ENCODE results near the gene SHC1.
A peak's percentile ranks its signal among the peaks of the same experiment; 100 is the strongest.

The SHC1 gene

DNA sequence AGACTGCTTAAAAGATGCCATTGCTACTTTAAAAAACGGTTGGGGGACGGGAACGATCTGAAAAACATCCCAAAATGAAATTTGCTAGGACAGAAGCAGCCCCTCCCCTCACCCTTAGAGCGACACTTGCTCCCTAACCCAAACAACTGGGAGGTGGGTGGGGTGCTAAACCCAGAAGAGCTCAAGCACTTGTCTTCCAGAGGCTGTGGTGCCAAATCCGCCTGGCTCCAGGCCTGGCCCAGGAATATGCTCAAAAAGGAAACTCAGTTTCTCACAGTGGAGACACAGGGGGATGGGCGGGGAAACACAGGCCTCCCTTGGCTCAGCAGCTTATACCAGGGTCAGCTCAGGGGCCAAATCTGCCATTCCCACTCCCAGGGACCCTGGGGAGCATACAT is 14.0 kb downstream of the SHC1 start:
- DNase-seq (ENCODE audit: low read depth), result no peak

DNA sequence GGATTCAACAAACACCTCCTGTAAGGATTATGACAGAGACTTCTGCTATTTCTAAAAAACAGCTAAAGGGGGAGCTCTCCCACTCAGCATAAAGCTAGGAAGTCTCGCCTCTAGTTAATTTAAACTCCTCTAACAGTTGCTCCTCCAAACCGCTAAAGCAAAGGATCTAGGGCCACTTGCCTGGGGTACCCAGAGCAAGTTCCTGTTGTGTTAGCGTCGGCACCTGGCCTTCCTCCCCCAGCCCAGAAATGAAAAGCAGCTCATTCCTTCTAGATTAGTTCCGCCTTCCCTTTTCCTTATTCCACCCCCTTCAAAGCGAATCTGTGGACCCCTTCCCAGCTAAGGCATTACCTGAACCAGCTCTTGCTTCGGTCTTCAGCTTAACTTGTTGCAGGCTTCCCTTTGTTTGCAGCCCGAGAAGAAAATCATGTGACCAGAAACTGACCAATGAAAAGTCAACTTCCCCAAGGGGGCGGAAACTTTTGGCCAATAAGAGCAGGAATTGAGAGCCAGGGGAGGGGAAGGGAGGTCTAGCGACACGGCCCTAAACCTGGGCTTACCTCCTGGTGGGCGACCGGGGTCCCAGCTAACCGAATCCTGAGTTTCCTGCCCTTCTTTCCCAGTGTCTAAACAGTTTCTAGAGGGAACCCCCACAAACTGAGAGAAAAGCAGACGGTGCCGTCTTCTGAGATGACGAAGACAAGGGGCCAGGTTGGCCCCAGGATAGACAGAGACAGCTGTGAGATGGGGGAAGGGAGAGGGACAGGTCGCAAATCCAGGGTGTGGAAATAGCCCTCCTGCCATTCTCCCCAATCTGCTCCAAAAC is 14.6 kb downstream of the SHC1 start, which contains the start of gene PBXIP1:
PBXIP1 (minus strand) TSS at position 382 of the 826 bp plus-strand sequence. CDS start 2,378 bp downstream, outside the sequence.
- DNase-seq (ENCODE audit: low read depth), result peak; percentile 74

DNA sequence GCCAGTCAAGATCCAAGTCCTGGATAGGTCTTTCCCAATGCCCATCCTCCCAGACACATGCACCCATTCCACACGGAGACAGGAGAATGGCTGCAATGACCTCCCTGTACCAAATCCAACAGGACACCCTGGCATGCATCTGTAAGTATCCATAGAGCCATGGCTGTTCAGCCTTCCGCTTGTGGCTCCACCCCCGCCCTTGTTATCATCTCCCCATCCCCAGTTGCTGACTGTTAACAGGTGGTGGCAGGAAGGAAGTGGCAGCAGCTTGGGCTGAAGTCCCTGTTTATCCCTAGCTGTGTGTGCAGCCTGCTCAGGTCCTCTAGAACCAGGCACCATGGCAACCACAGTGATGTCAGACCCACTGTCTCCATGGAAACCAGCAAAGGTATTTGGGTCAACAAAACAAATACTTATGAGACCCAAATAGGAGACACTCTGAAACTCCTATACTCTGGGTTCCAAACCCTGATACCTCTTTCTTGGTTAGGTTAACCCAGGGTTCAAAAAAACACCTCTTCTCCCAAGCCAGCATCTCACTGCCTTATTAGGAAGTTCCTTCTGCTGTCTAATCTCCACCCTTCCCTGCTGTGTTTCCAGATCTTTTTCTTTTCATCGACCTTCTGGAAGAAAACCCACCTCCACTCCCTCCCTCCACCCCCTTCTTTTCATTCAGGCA is 15.4 kb downstream of the SHC1 start:
- peak; percentile 74 for DNase-seq (ENCODE audit: low read depth)

DNA sequence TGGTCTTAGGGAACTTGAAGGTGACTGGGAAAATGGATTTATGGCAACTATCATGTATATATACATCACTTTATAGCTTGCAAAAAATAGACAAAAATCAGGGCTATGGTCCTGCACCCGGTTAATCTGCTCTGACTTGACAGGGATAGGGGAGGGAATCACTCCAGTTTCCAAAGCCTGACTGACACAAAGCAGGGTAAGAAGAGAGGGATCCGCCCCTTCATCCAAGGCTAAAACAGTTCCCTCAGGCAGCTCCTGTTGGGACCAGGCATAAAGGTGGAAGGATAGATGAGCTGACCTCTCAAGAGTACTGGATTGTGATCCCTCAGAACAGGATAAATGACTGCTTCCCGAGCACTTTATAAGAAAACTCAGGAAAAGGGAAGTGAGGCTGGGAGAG is 16.0 kb downstream of the SHC1 start:
- no peak for DNase-seq (ENCODE audit: low read depth)

DNA sequence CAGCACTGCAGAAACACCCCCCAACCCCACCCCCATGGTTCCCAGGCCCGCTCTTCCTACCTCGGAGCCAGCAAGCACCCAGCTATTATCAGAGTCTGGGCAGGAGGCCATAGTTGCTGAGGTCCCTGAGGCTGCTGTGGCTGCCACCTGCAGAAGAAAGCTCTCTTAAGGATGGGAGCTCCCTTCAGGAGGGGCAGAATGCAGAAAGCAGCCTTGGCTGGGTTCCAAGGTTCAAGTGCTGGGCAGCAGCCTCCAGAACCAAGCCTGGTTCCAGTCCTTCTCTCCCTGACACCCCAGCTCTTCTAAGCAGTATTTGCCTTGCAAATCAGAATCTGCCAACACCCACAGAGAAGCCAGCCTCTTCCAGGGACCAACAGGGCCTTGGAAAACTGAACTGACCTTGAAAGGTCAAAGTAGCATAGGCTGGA is 16.9 kb downstream of the SHC1 start:
- DNase-seq (ENCODE audit: low read depth), result no peak

DNA sequence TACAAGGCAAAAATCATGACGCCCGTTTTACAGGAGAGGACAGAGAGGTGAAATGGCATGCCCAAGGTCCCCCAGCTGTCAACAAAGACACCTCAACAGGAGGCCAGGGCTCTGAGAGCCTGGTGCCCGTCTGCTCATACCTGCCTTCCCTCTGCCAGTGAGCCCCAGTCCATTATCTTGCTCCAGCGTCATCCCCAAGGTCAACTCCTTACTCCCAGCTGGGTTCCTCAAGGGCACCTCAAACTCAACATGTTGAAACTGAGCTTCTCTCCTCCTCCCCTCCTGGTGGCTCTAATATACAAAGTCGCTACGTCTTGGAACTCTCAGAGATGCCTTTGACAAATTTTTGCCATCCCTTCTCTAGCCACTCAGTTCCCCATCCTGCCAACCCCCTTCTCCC is 17.9 kb downstream of the SHC1 start:
- no peak for DNase-seq (ENCODE audit: low read depth)

DNA sequence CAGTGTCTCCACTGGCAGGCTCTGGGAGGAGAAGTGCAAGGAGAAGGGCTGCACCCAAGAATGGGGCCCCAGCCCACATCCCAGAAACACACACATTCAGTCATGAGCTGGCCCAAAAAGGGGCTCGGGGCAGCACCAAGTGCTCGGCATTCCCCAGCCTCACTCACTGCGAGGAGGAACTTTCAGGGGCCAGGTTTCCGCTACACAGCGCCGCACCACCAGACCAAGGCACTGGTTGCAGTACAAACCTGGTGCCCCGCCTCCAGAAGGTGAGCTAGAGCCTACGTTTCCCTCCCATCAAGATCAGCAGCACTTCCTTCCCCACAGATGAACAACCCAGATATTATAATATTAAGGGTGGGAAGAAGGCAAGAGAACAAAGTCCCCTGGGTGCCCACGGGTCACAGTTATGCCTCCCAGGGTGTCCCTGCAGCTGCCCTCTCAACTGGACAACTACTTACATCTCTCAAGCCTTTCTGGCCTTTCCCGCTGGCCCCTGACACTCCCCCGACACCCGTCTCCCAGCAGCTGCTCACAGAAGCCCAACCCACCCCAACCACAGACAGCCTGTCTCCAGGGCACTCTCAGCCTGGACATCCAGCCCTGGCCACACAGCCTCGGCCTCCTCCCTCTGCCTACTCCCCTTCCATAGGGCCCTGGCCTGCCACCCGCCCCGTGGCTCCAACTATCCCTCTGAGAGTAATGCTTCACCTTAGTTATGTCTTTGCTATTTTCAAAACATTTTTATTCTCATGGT is 18.5 kb downstream of the SHC1 start:
- no peak for DNase-seq (ENCODE audit: low read depth)

DNA sequence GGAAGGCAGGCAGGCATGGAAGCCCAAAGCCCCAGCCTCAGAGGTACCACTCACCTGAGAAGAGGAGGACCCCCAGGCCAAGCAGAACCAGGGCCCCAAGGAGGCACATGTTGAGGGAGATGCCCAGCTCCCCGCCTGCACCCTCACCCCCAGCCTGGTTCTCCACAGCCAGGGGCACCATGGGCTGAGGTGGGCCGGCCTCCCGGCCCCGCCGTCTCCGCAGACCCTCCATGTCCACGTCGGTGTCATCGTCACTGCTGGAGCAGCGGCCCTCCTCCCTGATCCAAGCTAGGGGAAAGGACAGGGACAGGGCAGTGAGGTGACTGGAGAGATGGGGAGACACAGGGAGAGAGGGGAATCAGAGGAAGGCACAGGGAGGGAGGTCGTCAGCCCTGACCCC is 22.5 kb downstream of the SHC1 start:
- DNase-seq (ENCODE audit: low read depth), result no peak

DNA sequence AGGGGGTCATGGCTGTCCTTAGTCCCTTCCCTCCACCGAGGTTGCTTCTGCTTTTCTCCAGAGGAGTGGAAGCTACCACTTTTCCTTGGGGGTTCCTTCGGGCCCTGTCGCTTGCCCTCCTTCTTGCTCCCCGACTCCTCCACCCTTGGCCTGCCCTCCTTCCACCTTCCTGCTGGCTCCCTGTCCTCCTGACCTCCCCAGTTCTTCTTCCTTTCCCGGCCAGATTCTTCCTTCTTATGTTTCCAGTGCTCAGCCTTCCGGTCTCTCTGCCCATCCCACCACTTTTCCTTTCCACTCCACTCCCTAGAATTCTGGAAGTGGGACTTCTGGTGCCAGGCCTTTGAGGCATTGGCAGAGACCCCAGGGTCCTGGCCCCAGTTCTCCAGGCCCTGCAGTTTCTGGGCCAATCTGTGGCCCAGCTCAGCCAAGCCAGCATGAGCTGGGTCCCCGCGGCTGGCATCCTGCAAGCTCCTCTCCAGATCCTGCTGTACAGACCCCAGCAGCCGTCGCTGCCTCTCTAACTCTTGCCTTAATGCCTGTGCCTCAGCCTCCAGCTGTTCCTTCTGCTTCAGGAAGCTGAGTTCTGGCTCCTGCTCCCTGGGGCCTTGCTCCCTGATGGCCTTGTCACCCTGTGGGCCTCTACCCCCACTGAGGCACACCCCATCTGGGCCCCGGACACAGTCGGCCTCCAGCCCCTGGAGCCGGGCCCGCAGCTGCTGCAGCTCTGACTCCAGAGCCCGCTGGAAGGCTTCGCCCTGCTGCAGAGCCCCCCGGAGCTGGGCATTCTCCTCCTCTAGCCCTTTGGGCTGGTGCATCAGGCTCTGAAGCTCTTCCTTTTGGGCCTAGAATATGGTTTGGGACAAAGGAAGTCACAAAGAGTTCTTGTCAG is 24.3 kb downstream of the SHC1 start:
- DNase-seq (ENCODE audit: low read depth), result no peak

DNA sequence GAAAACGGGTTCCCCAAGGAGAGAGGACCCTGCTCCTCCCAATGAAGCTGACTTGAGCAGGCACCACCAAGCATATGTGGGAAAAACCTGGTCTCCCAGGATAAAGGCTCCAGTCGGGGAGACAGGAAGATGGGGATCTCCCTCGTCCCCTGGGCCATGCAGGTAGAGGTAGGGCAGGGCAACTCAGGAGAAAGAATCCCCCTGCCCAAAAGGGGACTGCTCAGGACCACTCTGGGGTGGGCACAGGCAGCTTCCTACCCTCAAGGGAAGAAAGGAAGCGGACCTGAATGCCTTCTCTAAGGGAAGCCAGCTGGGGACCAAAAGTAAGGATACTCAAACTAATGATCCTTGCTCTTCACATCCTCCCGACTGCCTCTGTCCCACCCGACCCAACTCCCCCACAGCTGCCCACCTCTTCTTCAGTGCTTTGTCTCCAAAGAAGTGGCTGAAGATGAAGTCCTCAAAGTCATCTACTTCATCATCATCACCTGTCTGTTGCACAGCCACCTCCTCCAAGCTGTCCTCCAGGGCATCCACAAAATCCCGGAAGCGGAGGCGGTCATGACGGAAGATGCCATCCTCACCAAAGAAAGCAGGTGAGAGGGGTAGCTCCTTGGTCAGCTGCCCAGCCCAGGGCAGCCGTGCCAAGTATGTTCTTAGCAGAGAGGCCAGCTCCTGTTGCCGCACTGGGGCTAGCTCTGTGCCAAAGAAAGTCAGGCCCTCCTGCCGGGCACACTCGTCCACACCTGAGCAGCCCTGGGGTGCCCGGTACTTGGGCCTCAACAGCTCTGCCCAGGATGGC is 25.2 kb downstream of the SHC1 start:
- no peak for DNase-seq (ENCODE audit: low read depth)

DNA sequence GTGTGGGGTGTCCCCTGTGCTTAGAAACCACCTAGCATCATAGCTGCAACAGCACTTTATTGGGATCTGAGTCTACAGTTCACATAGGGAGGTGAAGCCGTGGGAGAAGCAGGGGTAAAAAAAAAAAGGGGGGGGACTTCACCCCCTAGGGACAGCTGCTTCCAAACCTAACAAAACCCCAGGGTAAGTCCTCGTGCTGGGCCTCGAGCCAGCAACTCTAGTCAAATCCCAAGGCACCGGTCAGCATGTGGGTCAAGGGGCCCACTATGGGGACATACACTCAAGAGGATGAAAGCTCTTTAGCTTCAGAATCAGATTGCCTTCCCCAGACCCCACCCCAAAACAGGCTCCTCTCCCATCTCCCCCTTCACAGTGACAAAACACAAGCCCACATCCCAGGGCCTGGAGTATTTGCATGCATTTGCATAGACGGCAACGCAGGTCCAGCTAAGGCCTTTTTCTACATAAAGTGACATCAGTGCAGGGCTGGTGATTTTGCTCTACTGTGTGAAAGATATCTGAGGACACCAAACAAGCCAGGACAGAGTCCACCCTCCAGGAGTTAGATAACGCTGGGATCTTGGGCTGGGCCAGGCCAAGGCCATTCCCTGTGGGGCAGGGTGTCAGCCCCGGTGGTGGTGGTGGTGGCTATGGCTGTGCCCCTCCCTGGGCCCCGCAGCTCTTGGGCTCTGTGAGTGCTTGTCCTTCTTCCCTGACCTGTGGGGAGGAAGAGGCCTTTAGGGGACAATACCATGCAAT is 26.0 kb downstream of the SHC1 start:
- DNase-seq (ENCODE audit: low read depth), result no peak

DNA sequence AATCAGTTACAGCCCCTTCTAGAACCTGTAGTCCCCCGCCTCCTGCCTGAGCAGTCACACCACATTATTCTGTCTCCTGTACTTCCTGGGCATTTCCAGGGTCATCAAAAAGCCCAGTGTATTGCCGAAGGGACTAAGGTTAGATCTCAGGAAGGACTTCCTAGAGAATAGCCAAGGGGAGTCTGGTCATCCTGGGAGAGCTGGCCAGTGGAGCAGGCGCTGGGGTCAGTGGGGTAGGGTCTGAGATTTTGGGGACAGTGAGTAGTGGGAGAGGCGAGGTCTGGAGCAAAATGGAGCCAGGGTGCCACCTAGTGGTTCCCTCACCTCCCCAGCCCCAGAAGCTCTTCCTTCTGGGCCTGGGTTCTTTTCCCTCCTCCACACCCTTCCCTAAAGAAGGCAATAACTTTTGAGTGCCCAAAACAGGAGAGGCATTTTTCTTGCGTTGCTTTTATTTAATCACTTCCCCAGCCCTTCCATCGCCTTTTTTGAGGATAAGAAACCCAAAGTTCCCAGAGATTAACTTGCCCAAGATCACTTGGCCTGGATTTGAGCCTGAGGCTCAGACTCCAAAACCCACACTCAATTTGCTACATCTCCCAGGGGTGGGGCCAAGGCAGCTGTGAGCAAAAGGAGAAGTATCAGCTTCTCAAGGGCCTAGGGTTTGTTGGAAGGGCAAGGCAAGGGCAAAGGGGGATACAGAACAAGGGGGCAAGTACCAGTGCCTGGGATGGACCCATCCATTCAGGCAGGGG is 26.7 kb downstream of the SHC1 start:
- no peak for DNase-seq (ENCODE audit: low read depth)

DNA sequence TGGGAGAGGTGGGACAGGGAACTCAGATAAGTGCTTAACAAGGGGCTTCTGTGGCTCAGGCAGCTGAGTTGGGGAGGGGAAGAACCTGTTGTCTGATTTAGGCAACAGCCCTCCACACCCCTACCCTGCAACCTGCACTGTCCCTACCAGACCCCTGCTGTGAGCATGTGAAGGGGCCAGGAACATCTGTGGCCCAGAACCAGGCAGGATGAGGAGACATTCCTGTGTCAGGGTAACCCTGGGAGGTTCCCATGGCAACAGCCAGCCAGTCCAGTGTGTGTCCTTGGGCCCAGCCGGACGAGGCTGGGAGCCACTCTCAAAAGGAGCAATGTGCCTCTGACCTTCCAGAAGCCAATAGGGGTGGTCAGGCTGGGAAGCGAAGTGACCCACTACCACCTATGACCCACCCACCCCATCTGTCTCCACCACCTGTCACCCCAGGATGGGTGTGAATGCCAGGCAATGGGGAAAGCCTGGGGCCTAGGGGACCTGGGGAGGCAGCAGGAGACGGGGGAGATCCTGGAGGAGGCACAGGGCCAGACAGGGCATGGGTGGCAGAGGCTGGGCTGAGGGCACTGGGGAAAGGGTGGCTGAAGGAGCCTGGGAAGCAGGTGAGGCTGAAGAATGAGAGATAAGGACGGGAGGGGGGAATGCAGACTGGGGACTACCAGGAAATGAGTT is 29.1 kb downstream of the SHC1 start:
- no peak for DNase-seq (ENCODE audit: low read depth)

DNA sequence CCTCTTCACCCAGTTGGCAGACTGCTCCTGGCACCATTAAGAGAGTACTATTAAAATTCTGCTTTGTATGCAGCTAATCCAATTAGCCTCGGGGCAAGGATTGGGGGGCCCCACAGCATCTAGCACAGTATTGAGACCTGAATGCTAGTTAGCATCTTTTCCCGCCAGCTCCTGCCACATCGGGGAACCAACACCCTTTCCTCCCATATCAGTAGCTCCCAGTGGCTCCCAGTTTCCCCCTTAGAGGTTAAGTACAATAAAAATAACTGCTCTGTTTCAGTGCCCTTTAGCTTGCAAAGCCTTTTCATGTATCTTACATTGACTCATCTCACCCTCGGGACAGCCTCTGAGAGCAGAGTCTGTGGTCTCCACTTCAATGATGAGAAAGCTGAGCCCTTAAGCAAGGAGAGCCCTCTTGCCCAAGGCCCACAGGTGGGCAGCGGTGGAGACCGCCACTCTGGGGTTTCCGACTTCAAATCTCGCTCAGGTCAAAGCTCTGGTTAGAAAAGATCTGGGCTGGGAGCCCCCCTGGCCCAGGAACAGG is 29.8 kb downstream of the SHC1 start:
- DNase-seq (ENCODE audit: low read depth), result no peak

DNA sequence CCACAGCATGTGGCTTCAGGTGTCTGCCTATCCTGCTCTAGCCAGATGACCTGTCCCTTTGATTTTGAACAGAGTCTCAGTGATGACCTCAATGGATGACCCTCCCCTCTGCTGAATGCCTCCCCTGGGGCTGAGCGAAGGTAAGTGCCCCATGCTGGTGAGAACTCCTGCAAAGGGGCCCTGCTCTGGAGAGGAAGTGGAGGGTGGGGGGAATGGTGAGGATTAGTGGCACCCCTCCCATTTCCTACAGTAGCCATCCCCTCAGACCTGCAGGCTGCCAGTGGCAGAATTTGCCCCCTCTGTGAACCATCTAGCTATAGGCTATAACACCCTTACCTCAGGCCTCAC is 30.4 kb downstream of the SHC1 start:
- DNase-seq (ENCODE audit: low read depth), result no peak

DNA sequence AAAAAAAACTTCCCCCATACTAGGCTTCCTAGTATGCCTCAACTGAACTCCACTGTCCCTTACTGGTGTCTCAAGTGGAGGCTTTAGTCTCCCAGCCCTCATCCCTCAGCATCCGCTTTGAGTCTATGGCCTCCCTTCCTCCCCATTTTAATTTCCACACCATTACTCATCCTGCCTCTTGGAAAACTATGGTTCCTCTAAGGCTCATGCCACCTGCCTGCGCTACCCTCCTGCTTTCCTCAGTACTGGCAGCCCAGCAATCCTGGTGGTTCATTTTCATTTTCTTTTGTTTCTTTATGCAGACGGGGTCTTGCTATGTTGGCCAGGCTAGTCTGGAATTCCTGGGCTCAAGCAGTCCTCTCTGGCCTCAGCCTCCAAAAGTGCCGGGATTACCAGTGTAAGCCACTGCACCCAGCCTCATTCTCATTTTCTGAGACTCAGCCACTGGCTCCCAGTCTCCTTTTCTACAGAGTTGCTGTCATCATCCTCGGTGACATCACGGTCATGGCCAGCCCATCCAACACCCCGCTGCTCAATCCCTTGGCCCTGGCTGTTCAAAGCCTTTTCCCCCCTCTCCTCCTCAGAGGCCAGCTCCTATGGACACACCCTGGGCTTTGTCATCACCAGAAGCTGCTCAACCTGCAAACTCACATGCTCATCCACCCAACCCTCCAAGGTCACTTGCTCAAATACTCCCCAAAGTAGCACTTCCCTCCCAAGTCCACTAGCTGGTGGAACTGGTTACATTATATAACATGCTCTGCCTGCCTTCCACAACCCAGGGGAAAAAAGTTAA is 31.7 kb downstream of the SHC1 start:
- DNase-seq (ENCODE audit: low read depth), result no peak

DNA sequence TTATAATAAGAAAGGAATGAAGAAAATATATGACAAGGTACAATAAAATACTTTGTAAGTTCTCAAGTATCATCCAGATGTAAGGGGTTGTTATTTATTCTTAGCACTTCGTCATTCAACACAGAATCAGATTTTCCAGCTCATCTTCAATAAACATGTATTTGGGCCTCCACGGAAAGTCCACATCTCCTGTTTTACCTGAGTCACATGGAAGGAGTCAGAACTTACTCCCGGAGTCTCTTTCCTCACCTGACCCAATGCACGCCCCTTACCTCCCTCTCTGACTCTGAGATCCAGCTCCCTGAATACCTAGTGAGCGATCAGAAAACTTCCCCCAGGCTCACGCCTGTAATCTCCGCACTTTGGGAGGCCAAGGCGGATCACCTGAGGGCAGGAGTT is 32.6 kb downstream of the SHC1 start:
- no peak for DNase-seq (ENCODE audit: low read depth)

Data from activated gamma-delta T cell treated with anti-CD3 and anti-CD28 coated beads, Interleukin-2, amount 50 U/mL, for 16 hours (primary cell).